NOMO-1 treated with dmso at 0.1 percent for 144 hours (cell line): Measurements from ENCODE around the gene LSR.
"Not testable (repeated sequence)": the region's sequence is repeated elsewhere in the genome, so short reads cannot be mapped to it uniquely, and the experiment has no call there.

Experiments
- DNase-seq: peaks from one replicate; lab custom pipeline; 2025; ENCODE audit not compliant: unreplicated experiment; lab: John Stamatoyannopoulos, UW

Gene LSR

DNA sequence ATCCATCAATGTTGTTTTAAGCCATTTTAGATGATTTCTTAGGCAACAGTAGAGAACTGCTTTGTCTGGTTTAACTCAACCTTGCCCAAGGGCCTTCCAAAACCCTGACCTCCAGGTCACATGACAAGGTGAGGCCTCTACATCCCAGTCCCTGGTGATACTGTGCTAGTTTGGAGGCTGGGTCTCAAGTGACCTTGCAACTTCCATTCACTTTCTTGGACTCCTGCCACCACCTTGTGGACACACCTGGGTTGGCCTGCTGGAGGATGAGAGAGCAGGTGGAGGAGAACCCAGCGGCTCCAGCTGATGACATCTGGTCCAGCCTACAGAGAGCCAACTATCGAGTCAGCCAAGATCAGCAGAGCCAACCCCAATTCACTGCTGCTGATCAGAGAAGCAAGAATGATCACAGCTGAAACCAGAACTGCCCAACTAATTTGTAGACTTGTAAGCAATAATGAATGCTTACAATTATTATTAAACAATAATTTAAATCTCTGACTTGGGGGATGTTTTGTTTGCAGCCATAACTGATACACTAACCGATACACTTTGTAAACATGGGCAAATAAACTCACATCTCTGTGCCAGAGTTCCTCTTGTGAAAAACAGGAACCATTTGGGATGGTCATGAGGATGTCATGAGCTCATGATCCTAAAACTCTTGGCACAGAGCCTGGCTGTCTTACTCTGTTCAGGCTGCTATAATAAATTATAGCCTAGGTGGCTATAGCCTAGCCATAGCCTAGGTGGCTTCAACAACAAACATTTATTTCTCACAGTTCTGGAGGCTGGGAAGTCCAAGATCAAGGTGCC, 31.8 kb upstream of the LSR start:
- no peak for DNase-seq

GRCh38 chr19:35217649-35217990, 31.2 kb upstream of the LSR start:
- no peak for DNase-seq

DNA sequence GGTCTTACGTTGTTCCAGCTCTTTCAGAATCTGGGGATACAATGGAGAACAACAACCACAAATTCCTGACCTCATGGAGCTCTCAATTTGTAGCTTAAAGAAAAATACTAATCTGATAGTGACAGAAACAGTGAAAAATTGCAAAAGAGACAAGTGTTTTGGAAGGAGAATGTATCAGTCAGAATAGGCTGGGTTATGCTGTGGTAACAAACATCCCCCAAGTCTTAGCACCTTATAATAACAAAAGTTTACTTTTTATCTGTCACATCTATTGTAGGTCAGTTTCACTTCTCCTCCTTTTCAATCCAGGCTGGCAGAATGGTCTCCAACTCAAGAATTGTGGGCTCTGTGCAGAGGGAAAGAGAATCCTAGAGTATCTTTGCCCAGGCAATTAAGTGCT, 29.8 kb upstream of the LSR start:
- no peak for DNase-seq

- no peak for DNase-seq
These were observed 28.4 kb upstream of the LSR start for GRCh38 chr19:35220315-35220921.

DNA sequence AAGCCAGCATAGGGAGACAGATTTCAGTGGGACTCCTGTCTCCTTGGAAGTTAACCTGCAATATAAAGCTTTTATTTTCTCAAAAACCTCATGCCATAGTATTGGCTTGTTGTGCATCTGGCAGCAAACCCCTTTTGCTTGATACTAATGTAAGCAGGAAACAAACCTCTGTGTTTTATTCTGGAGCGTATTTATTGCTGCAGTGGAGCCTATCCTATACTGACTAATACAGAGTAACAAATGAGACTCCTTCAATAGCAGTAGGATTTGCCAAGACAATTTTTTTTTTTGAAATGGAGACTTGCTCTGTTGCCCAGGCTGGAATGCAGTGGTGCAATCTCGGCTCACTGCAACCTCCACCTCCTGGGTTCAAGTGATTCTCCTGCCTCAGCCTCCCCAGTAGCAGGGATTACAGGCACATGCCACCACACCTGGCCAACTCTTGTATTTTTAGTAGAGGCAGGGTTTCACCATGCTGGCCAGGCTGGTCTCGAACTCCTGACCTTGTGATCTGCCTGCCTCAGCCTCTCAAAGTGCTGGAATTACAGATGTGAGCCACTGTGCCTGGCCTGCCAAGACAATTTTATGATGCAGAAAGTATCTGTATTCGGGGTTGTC, 27.7 kb upstream of the LSR start:
- not testable (repeated sequence) for DNase-seq

DNA sequence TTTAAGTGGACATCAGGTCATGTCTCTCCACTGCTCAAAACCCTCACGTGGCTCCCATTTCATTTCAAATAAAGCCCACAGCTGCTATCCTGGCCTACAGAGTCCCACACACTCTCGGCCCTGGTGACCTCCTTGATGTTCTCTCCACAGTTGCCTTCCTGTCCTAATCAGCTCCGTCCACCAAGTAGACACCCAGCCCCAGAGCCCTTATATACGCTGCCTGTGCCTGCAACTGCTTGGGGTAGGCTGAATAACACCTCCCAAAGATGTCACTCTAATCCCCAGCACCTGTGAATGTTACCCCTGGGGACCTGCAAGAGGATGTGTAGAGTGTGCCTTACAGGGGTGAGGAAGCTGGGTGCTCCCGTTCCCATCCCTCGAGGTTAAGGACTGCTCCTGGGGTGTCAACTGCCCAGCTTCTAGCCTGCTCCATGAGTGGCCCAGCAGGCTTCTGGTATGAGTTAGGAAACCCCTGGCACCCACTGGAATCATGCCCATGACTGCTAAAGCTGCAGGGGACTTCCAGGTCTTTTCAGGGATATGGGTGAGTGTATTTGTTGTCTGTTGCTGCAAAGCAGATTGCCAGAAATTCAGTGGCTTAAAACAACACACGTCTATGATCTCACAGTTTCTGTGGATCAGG, 26.3 kb upstream of the LSR start:
- no peak for DNase-seq

GRCh38 chr19:35223084-35223790, 25.6 kb upstream of the LSR start:
- DNase-seq = no peak

DNA sequence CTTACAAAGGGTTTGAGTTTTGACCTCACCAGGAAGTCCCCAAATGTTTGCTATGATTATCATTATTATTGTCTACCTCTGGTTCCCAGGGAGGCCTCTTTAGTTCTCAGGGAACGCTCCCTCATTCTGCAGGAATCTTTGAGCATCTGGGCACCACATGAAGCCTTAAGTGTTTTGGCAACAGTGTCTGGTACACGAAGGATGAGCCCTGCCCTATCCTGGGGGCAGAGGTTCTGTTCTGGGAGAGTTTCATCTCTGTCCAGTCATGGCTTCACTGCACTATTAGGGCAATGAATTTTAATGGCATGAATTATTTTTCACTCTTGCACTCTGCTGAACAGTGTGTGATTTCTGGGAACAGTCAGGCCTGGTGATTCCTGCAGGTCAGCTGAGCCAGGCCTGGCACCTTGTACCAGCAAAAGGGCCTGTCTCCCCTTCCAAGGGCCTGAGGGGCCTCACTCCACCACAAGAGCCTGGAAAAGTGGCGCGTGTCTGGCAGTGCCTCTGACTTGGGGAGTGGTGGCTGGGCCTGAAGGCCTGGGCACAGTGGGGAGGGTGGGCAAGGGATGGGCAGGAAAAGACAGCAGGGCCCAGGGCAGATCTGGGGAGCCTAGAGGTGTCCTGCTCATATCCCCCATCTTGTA, 24.8 kb upstream of the LSR start:
- no peak for DNase-seq

DNA sequence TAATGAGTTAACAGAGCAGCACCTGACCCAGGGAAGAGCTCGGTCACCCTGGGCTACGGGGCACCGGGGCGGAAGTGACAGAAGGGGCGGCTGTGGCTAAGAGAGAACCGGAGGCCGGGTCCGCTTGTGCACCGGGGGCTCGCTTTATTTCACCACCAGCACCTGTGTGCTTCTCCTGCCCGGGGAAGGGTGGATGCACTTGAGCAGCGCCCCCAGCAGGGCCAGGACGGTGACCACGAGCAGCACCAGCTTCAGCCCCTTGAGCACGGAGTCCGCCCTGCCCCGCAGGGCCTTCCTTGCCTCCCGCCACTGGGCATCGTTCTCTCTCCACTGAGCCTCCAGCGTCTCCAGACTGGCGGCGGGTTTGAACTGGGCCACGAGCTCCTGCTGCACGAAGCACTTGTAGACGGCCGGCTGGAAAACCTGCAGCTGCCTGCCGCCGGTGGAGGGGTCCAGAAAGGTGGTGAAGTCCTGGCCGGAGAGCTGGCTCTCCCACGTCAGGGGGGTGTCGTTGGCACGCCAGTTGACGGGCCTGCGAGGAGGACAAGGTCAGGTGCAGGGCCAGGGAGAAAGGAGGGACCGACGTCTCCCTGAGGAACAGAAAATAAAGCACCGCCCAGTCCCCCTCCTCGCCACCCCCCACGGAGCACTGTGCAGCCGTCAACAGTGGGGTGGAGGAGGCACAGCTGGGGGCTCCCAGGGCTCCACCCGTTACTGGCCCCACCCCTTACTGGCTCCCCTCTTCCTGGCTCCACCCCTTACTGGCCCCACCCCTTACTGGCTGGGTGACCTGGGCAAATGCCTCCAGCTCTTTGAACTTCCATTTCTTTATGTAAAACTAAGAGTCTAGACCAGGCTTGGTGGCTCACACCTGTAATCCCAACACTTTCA, 23.9 kb upstream of the LSR start:
- no peak for DNase-seq

DNA sequence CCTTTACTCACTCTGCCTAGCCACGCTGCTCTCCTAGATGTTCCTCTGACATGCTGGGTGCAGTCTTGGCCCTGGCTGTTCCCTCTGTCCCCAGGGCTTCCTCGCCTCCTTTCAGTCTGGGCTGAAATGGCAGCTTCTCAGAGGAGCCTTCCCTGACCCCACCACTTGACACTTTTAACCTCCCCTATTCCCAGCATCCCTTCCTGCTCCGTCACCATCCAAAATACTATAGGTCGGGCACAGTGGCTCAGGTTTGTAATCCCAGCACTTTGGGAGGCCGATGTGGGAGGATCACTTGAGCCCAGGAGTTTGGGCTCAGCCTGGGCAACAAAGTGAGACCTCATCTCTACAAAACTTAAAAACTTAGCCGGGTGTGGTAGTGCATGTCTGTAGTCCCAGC, 22.9 kb upstream of the LSR start:
- no peak for DNase-seq

DNA sequence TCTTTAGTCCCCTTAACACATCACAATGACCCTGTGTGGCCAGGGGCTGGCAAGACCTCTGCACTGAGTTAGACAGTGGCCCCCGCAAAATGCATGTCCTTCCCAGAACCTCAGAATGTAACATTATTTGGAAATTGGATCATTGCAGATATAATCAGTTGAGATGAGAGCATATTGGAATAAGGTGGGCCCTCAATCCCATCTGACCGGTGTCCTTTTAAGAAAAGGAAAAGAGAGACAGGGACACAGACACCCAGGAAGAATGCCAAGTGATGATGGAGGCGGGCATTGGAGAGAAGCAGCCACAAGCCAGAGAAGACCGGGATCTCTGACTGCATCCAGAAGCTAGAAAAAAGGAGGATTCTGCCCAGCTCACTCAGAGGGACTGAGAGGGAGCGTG, 22.1 kb upstream of the LSR start:
- no peak for DNase-seq

- no peak for DNase-seq
These were observed 20.4 kb upstream of the LSR start, which contains the start of gene FAM187B for GRCh38 chr19:35228177-35228930. FAM187B (minus strand) TSS chr19:35228739; CDS start chr19:35228680, 59 bp downstream.

GRCh38 chr19:35229601-35230000, 19.2 kb upstream of the LSR start:
- DNase-seq = no peak

- DNase-seq = no peak
These were observed 16.7 kb upstream of the LSR start for GRCh38 chr19:35231956-35232645.

- DNase-seq = no peak
These were observed 15.9 kb upstream of the LSR start for GRCh38 chr19:35232912-35233311.

DNA sequence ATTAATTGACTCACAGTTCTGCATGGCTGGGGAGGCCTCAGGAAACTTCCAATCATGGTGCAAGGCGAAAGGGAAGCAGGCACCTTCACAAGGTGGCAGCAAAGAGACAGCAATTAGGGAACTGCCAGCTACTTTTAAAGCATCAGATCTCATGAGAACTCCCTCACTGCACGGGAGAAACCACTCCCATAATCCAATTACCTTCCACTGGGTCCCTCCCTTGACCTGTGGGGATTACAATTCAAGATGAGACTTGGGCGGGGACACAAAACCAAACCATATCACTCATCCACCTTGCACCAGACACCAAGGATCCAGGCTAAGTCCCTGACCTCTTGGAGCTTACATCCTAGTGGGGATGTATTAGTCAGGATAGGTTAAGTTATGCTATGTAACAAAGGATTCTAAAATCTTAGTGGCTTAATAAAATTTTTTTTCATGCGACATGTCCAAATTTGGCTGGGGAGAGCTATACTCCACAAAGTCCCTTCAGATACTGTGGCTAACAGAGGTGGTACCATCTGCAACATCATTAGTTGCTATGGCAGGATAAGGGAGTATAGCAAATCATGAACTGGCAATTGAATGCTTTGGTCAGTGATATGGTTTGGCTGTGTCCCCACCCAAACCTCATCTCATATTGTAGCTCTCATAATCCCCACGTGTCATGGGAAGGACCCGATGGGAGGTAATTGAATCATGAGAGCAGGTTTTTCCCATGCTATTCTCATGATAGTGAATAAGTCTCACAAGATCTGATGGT, 12.0 kb upstream of the LSR start:
- no peak for DNase-seq

GRCh38 chr19:35239597-35239996, 9.2 kb upstream of the LSR start:
- not testable (repeated sequence) for DNase-seq

DNA sequence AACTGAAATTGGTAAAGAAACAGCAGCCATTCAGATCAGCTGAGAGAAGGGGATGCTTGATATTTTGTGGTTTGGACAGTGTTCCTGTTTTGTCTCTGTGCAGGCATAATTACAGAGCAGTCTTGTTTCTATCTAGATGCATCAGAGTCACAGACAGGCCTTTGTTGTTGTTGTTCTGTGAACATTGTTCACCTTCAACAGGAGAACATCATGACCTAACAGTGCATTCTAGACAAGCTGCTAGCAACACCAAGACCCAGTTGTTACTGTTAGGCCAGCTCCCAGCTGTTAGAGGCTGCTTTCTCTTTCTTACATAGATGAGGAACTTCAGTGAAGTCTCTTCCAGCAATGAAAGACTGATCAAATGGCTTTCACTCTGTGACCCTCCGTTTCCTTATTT, 8.5 kb upstream of the LSR start:
- DNase-seq = peak; percentile 36
